ENCODE results near the gene CDH23. TPM values are rescaled to one million over a fixed set of nuclear protein-coding genes. Genes with fewer than 3 reads are reported as not detected.
A peak's percentile ranks its signal among the peaks of the same experiment; 100 is the strongest.

Gene CDH23
- total RNA-seq, 2 donors from 2014 or later = 3.9 to 74.8 TPM

DNA sequence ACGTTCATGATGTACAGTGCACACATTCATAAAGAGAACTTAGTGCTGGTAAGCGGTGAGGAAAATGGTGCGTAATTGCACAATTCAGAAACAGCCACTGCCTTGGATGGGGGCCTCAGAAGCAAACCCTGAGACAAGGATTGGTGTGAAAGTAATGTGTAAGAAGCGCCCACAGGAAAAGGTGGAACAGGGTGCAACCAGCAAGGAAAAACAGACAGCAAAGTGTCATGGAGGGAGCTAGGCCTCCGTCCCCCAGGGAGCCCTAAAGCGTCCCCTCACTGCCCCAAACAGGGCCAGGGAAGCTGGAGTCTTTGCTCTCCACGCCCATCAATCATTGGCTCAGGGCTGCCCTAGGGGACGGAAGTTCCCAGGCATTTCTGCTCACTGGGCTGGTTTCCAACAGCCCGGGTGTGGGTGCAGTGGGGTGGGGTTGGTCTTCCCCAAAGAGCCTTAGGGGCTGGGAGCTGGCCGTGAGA, 332.5 kb downstream of the CDH23 start:
- TF ChIP-seq, protein P1, sequence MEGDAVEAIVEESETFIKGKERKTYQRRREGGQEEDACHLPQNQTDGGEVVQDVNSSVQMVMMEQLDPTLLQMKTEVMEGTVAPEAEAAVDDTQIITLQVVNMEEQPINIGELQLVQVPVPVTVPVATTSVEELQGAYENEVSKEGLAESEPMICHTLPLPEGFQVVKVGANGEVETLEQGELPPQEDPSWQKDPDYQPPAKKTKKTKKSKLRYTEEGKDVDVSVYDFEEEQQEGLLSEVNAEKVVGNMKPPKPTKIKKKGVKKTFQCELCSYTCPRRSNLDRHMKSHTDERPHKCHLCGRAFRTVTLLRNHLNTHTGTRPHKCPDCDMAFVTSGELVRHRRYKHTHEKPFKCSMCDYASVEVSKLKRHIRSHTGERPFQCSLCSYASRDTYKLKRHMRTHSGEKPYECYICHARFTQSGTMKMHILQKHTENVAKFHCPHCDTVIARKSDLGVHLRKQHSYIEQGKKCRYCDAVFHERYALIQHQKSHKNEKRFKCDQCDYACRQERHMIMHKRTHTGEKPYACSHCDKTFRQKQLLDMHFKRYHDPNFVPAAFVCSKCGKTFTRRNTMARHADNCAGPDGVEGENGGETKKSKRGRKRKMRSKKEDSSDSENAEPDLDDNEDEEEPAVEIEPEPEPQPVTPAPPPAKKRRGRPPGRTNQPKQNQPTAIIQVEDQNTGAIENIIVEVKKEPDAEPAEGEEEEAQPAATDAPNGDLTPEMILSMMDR (IDR thresholded peaks at IDR 0.05) = no peak
- peak; percentile 41 for TF ChIP-seq POLR2AphosphoS5 (IDR thresholded peaks at IDR 0.05)
- Histone ChIP-seq H3K36me3 (no peaks in the 10 kb centered on the region), H3K27me3 (replicated peaks; ENCODE audit: insufficient read depth) (no peaks in the 10 kb centered on the region), H3K4me3 (no peak overlapping the region), H3K9me3 (no peaks in the 10 kb centered on the region), H3K27ac (no peak overlapping the region), H3K4me1 (replicated peaks) (peaks cover 8% of the 10 kb centered on the region)
- intact Hi-C loops (cut with DNase I) = no loop called here
- peak; percentile 53 for DNase-seq (ENCODE audit: low spot score)
- 47% methylated on average over 10 of the region's 10 CpGs for WGBS

DNA sequence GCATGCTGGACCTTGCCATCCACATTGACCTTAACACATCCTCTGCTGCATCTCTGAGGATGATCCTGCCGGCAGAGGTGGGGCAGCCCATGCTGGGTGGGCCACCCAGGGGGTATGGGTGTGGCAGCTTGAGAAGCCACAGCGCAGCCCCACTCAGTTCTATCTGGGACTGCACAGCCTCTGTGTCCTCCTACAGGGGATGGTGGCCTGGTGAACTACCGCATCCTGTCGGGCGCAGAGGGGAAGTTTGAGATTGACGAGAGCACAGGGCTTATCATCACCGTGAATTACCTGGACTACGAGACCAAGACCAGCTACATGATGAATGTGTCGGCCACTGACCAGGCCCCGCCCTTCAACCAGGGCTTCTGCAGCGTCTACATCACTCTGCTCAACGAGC, 335.1 kb downstream of the CDH23 start:
- TF ChIP-seq, protein P1 (IDR thresholded peaks at IDR 0.05) = no peak
- TF ChIP-seq POLR2AphosphoS5 (IDR thresholded peaks at IDR 0.05) (no peak), POLR2A (IDR thresholded peaks at IDR 0.05) (no peak)
- Histone ChIP-seq H3K4me1 (replicated peaks) (peaks cover 8% of the 10 kb centered on the region), H3K4me3 (no peak overlapping the region), H3K36me3 (no peaks in the 10 kb centered on the region), H3K9me3 (no peaks in the 10 kb centered on the region), H3K27me3 (replicated peaks; ENCODE audit: insufficient read depth) (no peaks in the 10 kb centered on the region), H3K27ac (no peak overlapping the region)
- WGBS = 96% methylated on average over 12 of the region's 12 CpGs
- DNase-seq (ENCODE audit: low spot score) = no peak
- intact Hi-C loops (cut with DNase I) = no loop called here

DNA sequence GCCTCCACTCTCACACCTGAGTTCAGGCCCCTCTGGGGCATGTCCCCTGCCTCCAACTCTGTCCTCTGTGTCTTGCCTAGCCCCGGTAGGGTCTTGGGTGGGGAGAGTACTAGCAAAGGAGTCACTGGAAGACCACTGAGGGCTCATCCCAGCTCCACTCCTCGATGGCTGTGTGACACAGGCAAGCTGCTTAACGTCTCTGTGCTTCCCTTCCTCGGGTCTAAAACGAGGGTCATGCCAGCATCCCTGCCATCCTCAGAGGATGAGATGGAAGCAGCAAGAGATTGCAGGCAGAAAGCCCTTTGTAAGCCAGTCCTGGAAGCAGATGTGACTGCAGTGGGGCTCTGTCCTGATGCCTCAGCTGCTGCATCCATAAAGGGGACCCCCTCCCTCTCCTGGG, 338.1 kb downstream of the CDH23 start:
- 90% methylated on average over 5 of the region's 5 CpGs for WGBS
- TF ChIP-seq, protein P1 (IDR thresholded peaks at IDR 0.05) = no peak
- TF ChIP-seq POLR2A (IDR thresholded peaks at IDR 0.05) = no peak
- no peak for TF ChIP-seq POLR2AphosphoS5 (IDR thresholded peaks at IDR 0.05)
- no peaks in the 10 kb centered on the region for H3K36me3 ChIP-seq
- no peak overlapping the region for H3K27ac ChIP-seq
- no peaks in the 10 kb centered on the region for H3K27me3 ChIP-seq (replicated peaks; ENCODE audit: insufficient read depth)
- DNase-seq (ENCODE audit: low spot score) = no peak
- intact Hi-C loops (cut with DNase I) = no loop called here
- no peak overlapping the region for H3K4me3 ChIP-seq
- H3K9me3 ChIP-seq = no peaks in the 10 kb centered on the region
- H3K4me1 ChIP-seq (replicated peaks) = peaks cover 6% of the 10 kb centered on the region

DNA sequence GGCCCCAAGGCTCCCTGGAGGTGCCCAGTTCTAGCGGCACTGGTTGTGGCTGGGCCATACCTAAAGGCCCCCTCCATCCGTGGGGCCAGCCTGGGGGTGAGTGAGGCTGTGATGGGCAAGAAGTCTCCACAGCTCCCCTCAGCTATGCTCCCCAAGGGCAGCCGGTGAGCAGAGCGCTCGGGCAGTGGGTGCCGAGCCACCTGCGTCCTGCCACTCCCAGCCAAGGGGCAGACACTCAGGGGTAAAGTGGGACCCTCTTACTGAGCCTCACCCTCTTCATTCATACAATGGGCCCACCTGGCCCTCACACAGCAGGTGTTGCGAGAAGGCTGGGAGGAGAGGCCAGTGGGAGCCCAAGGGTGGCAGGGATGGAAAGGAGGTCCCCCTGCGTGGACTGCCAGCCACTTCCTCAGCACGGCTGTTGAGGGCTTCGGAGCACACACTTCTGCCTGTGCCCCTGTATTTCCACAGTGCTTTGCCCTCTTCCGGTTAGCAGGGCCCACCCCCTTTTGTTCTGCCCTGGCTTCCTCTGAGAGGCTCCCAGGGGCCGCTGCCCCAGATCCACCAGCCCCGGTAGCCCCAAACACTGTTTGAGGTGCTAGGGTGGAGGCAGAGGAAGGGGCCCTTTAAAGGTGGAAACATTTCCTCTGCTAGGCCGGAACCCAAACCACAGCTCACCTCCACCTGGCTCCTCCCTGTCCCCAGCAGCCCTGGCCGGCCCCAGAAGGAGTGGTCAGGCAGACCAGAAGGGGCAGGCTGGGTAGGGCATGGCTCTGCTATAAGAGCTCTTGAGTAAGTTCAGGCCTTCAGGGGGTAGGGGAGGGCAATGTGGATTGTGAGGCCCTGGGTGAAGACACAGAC, 339.2 kb downstream of the CDH23 start:
- WGBS = 85% methylated on average over 16 of the region's 16 CpGs
- TF ChIP-seq, protein P1 (IDR thresholded peaks at IDR 0.05) = no peak
- TF ChIP-seq POLR2A (IDR thresholded peaks at IDR 0.05) (no peak), POLR2AphosphoS5 (IDR thresholded peaks at IDR 0.05) (no peak)
- no peaks in the 10 kb centered on the region for H3K36me3 ChIP-seq
- H3K27ac ChIP-seq = peak overlapping the region in 1 of 2 donors; percentile 55
- H3K9me3 ChIP-seq = no peaks in the 10 kb centered on the region
- intact Hi-C loops (cut with DNase I) = no loop called here
- H3K4me3 ChIP-seq = no peak overlapping the region
- H3K4me1 ChIP-seq (replicated peaks) = peaks cover 6% of the 10 kb centered on the region
- DNase-seq (ENCODE audit: low spot score) = no peak
- no peaks in the 10 kb centered on the region for H3K27me3 ChIP-seq (replicated peaks; ENCODE audit: insufficient read depth)

DNA sequence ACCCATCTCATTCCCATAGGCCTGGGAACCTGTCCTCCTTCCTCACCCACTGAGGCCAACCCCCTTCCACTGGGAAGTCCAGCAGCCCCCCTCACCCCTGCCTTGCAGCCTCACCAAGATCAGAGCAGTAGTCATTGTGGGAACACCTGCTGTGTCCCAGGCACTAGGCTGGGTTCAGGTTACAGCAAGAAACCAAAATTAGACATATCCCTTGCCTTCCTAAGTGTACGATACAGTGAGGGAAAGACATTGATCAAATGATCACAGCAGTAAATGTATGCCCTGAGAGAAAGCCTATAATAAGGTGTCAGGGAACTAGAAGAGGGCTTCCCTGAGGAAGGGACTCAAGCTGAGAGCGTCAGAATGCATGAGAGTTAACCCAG, 339.8 kb downstream of the CDH23 start:
- intact Hi-C loops (cut with DNase I) = no loop called here
- Histone ChIP-seq H3K9me3 (no peaks in the 10 kb centered on the region), H3K4me1 (replicated peaks) (peaks cover 6% of the 10 kb centered on the region), H3K27ac (peak overlapping the region in 1 of 2 donors; percentile 55), H3K27me3 (replicated peaks; ENCODE audit: insufficient read depth) (no peaks in the 10 kb centered on the region), H3K36me3 (no peaks in the 10 kb centered on the region), H3K4me3 (no peak overlapping the region)
- no peak for TF ChIP-seq POLR2A (IDR thresholded peaks at IDR 0.05)
- no peak for TF ChIP-seq POLR2AphosphoS5 (IDR thresholded peaks at IDR 0.05)
- TF ChIP-seq, protein P1 (IDR thresholded peaks at IDR 0.05) = no peak
- no peak for DNase-seq (ENCODE audit: low spot score)
- 77% methylated on average over 2 of the region's 2 CpGs for WGBS
